HG03045 (cell line): ENCODE results near the gene MBOAT2.

Experiments
- ATAC-seq: cut with Tn5 transposase; IDR thresholded peaks from one replicate; pipeline ENCODE4 v1.9.1; 2021; ENCODE audit warnings: mild to moderate bottlenecking, moderate library complexity; ENCODE audit not compliant: unreplicated experiment

The MBOAT2 gene

GRCh38 chr2:9018109-9018508, 14.6 kb upstream of the MBOAT2 start:
- ATAC-seq, result no peak

- no peak for ATAC-seq
Measured at GRCh38 chr2:9017411-9017810, 13.9 kb upstream of the MBOAT2 start.

DNA sequence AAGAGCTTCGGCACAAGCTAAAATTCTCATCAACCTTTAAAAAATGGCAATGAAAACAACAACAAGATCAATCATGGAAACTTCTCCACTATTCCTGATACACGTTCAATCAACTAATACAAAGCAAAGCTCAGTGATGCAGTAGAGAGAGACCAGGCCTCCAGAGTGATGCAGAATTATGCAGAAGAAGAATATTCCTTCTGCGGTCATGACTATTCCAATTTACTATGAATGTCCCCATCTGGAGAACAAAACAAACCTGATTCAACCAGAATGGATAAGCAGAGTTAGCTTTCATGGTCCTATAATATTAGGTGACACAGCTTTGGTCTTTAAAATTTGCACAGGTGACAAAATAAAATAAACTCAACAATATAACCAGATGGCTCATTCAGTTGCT, 12.5 kb upstream of the MBOAT2 start:
- ATAC-seq, result no peak

DNA sequence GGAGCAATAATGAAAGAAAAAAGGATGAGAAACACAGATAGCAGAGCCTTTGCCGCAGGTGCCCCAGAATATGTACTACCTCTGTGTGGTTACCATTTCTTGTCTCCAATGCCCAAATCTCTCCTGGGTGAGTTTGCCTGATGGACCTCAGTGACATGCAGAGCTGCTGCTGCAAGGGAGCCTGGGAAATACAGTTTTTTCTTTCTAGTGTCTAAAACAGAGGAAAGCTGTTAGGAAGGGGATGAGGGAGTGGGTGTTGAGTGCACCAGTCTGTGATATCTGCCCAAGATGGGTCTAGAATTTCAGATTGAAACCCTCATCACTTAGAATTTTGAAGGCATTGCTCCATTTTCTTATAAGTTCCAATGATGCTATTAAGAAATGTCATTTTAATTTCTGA, 9.9 kb upstream of the MBOAT2 start:
- no peak for ATAC-seq

DNA sequence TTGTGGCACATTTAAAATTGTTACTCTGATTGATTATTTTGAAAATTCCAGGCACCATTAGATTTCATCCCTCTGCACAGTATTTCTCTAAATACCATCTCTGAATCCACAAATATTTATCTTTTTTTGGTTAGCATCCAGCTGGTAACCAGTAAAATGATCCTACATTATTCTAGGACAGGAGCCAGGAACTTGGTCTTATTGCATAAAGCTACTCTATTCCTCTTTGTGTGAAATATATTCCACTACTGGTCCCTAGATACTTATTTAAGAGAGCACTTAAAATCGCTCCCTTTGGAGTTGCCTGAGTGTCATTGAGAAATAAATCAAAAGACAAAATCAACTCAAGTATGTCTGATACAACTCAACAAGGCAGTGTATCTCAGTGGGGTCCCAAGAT, 7.4 kb upstream of the MBOAT2 start:
- no peak for ATAC-seq

- ATAC-seq, result no peak
Measured at GRCh38 chr2:9008951-9009664, 5.6 kb upstream of the MBOAT2 start.

GRCh38 chr2:9006368-9006767, 2.9 kb upstream of the MBOAT2 start:
- ATAC-seq, result no peak

GRCh38 chr2:9004338-9005204, 1.1 kb upstream of the MBOAT2 start:
- no peak for ATAC-seq

DNA sequence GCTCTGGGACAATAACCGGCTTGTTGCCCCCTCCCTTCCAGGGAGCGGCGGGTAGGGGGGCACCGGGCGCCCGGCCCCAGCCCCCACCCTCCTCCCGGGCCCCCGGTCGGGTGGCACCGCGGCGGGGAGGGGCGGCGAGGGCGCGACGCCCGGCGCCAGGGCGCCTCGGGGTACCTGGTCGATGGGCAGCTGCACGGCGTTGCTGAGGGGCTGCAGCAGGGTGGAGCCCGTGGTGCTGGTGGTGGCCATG, 193 bp downstream of the MBOAT2 start:
- ATAC-seq, result no peak

DNA sequence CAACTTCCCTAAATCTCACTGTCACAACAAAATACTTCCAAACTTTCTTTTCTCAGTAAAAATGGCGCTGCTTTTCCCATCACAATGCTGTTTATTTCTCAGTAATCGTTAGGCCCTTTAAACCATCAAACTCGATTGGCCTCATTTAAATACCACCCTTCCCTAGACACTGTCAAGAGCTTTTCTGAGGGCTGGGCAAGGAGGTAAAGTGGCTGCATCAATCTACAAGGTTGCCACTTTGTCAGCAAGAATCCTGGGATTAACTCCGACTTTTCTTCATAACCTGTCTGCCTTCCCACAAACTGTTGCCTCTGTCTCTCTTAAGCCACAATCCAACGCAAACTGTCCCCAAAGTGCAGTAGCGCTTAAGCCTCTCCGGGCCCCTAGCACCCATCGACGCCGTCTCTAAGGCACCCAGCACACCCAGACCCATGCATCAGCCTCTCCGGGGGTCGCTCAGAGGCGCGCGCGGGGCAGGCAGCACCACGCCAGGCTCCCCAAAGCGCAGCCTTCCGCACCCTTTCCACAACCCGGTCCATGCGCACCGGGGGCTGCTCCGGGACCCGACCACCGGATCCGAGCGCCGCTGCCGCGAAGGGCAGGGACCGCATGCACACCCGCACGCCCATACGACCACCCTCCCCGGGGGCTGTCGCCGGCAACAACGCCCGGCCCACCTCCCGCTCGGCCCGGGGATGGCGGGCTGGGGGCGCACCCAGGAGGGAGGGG, 683 bp downstream of the MBOAT2 start:
- ATAC-seq, result peak; percentile 13

- ATAC-seq, result no peak
Measured at GRCh38 chr2:9002313-9002636, 1.2 kb downstream of the MBOAT2 start.

- no peak for ATAC-seq
Measured at GRCh38 chr2:9001778-9002177, 1.7 kb downstream of the MBOAT2 start.

GRCh38 chr2:9001229-9001628, 2.3 kb downstream of the MBOAT2 start:
- ATAC-seq, result no peak

GRCh38 chr2:9000442-9000841, 3.0 kb downstream of the MBOAT2 start:
- no peak for ATAC-seq

DNA sequence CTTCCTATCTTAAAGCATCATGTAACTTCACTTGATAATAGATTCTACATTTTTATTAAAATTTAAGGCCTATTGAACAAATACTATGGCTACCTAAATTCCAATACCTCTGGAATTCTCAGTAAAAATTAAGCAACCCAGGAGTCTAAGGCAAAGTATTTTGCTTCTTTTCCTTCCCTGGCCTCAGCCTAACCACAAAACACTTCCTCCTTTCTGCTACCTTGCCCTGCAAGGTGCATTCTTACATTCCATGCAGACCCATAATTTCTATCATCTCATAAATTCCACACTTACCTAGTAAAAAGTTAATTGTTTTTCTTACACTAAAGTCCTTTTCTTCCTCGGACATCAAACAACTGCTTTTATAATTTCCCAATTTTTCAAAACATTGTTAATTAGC, 3.7 kb downstream of the MBOAT2 start:
- ATAC-seq, result no peak

DNA sequence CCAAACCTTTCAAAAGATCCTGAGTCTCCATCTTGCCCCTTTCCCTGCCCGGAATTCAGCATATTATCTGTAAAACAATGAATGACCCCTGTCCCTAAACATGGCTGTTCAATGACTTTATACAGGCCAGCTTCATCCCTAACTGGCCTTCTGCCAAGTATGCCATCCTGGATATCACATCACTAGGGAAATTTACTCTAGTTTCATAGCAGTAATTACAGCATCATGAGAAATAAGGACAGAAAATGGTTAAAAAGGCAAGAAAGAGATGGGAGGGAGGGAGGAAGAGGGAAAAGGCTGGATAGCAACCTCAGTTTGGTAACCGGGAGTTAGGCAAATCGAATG, 4.4 kb downstream of the MBOAT2 start:
- ATAC-seq, result no peak

DNA sequence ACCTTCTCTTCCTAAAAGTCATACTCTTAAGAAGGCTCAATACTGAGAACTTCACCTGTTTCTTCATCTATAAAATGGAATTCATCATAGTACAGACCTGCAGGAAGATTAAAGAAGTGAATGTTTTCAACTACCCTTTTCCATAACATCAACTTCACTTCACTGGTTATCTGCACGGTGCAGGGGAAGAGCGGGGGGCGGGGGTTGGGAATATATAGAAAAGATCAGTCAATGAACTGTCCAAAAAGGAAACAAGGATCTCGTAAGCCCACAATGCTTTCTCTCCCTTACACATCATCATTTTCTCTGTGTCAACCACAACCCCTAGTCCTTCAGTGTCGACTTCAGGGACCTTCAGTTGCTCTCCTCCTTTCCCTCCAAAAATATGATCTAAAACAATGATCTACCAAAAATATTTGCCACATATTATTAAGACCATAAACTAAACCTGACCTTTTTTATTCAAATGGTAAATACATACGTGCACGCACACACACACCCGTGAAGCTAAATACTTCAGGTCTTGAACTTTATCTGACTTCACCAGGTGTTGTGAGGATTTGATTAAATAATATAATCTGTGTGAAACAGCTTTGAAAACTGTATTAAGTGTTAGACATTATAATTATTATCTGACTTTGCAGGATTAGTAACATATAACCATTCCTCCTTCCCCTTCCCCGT, 4.9 kb downstream of the MBOAT2 start:
- ATAC-seq, result no peak

GRCh38 chr2:8997631-8998030, 5.9 kb downstream of the MBOAT2 start:
- ATAC-seq, result no peak

GRCh38 chr2:8997108-8997507, 6.4 kb downstream of the MBOAT2 start:
- ATAC-seq, result no peak

DNA sequence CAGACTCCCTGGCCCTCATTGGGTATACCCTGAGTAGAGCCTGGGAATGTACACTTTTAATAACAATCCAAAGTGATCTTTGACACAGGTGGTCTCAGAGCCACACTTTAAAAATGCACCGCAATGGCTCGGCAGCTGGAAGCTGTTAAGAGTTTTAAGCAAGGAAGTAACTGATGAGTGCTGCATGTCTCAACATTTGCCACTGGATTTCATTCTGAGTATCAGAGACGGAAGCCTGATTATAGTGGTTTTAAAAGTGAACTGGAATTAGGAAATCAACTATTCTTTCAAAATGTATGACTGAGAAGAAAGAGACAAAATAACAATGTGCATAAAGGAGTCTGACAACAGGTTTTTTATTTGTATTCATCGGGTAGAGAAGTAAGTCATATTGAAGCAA, 7.5 kb downstream of the MBOAT2 start:
- no peak for ATAC-seq

DNA sequence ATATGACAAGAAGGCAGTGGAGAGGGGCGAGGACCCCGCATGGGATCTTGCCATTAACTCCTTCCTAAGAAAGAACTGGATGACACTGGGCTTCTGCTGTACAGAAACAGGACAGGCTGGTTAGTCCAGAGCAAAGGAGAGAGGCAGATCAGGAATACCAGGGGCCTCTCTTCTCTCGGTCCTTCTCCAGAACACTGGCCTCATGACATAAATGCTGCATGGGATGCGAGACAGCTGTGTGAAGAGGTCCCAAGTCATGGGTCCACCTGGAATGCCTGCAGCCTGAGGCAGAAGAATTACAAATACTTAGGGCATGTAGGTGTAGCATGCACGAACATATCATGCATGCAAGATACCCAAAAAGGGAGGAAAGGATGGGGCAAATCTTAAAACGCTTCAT, 9.1 kb downstream of the MBOAT2 start:
- ATAC-seq, result no peak

DNA sequence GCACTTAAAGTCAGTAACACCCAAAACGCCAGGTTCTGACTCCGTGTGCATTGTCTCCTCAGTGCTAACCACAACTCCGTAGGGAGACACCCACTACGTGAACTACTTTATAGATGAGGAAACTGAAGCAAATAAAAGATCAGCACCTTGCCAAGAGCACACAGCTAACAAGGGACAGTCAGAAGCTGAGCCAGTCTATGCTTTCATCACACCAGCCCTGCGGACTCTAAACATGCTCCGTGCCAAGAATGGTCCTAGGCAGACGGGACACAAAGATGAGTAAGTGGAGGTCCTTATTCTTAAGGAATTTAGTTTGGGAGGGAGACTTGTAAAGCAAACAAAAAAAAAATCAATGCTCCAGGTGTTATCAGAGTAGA, 9.6 kb downstream of the MBOAT2 start:
- no peak for ATAC-seq
